Fibroblast of mammary gland (primary cell): ENCODE measurements around the gene DSTN.

ENCODE experiments used
- DNase-seq: peaks from one replicate; pipeline ENCODE4 v3.0.0-alpha.2; 2010; ENCODE audit warnings: low read depth
- H3K4me3 ChIP-seq: 2 replicates; pipeline ENCODE4 v1.5.1; 2011; ENCODE audit warnings: low read depth, mild to moderate bottlenecking, low read length, moderate library complexity; ENCODE audit not compliant: control insufficient read depth
- TF ChIP-seq, protein P1 (sequence below): conservative IDR thresholded peaks from 2 replicates; pipeline ENCODE4 v1.5.1; 2011; ENCODE audit warnings: low read depth, low read length, inconsistent platforms; ENCODE audit not compliant: control insufficient read depth, insufficient read depth

Gene DSTN

GRCh38 chr20:17558154-17558940 is 11.5 kb upstream of the DSTN start:
- peak overlapping the region; percentile 33 for H3K4me3 ChIP-seq
- TF ChIP-seq, protein P1, sequence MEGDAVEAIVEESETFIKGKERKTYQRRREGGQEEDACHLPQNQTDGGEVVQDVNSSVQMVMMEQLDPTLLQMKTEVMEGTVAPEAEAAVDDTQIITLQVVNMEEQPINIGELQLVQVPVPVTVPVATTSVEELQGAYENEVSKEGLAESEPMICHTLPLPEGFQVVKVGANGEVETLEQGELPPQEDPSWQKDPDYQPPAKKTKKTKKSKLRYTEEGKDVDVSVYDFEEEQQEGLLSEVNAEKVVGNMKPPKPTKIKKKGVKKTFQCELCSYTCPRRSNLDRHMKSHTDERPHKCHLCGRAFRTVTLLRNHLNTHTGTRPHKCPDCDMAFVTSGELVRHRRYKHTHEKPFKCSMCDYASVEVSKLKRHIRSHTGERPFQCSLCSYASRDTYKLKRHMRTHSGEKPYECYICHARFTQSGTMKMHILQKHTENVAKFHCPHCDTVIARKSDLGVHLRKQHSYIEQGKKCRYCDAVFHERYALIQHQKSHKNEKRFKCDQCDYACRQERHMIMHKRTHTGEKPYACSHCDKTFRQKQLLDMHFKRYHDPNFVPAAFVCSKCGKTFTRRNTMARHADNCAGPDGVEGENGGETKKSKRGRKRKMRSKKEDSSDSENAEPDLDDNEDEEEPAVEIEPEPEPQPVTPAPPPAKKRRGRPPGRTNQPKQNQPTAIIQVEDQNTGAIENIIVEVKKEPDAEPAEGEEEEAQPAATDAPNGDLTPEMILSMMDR, result no peak
- DNase-seq, result peak; percentile 88

- TF ChIP-seq, protein P1, result no peak
- no peak for DNase-seq
- no peak overlapping the region for H3K4me3 ChIP-seq
Measured at GRCh38 chr20:17558941-17559304, 11.0 kb upstream of the DSTN start.

GRCh38 chr20:17559338-17559737 is 10.5 kb upstream of the DSTN start:
- no peak for DNase-seq
- no peak overlapping the region for H3K4me3 ChIP-seq
- TF ChIP-seq, protein P1, result no peak

DNA sequence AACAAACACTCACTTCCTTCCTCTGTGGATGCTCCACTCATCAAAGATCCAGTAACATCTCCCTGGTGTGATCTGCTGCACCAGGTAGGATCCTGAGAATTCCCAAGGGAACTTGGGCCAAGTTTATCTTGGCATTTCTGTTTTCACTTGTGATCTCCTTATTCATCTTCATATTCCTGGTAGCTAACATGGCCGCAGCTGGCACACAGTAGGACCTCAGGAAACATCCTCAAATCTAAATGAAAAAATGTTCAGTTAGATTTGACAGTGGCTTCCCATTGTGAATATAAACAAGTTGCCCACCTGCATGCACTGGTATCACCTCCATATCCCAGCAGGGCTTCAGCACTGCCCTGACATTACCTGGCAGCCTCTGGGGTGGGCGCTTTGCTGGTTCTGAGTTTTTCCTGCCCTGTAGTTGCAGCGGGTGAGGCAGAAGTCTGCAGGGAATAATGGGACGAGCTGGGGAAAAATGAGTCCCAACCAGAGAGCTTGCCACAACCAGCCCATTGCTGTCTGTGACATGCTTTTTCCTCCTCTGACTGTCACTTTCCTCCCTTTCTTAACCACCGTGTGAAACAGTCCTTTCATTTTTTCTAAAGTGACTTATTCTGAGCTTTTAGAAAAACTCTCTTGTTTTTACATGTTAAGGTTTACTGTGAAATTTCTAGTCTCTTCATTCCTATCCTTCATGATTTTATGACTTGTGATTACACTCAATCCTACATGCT is 9.4 kb upstream of the DSTN start:
- H3K4me3 ChIP-seq, result no peak overlapping the region
- DNase-seq, result no peak
- TF ChIP-seq, protein P1, result no peak

DNA sequence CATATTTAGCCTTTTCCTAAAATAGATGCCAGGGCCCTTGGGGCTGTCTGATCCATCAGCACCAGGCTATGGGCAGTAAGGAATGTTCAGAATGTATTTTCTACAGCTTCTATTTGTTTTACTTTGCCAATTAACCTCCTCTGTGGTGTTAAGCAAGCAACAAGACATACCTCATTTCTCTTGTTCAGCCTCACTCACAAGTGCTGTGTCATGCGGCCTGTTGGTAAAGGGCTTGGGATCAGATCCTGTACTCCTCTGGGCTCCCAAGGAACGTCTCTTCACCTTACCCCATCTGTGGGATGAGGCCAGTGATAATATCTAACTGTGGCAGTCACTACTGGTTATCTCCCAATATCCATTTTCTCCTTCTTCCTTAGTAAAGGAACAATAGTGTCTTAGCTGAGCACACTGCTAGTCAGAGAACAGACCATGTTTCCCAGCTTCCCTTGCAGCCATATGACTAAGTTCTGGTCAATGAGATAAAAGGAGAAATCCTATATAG is 7.0 kb upstream of the DSTN start:
- peak; percentile 72 for DNase-seq
- TF ChIP-seq, protein P1, result no peak

DNA sequence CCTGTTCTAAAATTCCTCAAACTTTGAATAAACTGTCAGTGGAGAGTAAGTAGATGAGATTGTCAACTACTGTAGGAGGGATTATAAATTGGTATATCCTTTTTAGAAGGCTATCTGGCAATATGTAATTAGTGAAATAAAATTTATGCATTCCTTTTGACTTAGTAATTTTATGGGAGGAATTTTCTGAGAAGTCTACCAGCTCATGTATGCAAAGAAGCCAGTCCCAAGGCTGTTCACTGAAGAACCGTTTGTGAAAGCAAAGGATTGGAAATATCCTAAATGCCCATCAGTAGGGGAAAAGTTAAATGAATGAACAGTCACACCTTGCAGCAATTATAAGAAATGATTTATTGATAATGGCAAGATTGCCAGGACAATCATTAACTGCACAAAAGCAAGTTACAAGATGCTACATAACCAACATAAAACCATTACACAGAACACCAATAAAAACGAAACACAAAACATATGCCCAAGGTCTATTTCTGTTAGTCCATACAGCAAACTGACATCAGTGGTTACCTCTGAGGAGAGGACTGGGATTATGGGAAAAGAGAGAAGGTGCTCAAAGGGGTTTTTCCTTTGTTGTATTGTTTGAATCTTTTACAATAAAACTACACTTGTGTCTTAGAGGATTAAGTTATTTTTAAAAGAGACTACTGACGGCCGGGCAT is 4.6 kb upstream of the DSTN start:
- no peak for DNase-seq
- H3K4me3 ChIP-seq, result no peak overlapping the region
- TF ChIP-seq, protein P1, result no peak

More for the DNA sequence above, 7.0 kb upstream of the DSTN start:
- no peak overlapping the region for H3K4me3 ChIP-seq
